ENCODE results near the gene CD300E. TPM values are rescaled to one million over a fixed set of nuclear protein-coding genes. Genes with fewer than 3 reads are reported as not detected.
A peak's percentile ranks its signal among the peaks of the same experiment; 100 is the strongest.
"Not testable (repeated sequence)": the region's sequence is repeated elsewhere in the genome, so short reads cannot be mapped to it uniquely, and the experiment has no call there.

The CD300E gene
- total RNA-seq, 1 donor from 2014 or later, result not detected

DNA sequence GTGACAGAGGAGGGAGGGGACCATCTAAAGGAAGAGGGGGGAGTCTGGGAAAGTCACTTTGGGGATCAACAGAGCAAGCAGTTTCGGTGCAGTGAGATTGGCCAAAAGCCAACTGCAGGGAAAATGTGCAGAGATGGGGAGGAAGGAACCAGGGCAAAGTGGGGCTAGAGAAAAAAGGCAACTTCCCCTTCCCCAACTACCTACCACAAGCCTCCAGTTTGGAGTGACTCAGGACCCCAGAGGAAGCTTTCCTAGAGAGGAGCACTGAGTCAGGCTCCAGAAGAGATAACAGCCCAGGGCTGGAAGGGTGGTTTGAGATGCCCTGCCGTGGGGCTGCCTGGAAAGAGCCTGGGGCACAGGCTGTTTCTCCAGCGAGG is 24.5 kb downstream of the CD300E start:
- DNase-seq (ENCODE audit: low read depth), result no peak

DNA sequence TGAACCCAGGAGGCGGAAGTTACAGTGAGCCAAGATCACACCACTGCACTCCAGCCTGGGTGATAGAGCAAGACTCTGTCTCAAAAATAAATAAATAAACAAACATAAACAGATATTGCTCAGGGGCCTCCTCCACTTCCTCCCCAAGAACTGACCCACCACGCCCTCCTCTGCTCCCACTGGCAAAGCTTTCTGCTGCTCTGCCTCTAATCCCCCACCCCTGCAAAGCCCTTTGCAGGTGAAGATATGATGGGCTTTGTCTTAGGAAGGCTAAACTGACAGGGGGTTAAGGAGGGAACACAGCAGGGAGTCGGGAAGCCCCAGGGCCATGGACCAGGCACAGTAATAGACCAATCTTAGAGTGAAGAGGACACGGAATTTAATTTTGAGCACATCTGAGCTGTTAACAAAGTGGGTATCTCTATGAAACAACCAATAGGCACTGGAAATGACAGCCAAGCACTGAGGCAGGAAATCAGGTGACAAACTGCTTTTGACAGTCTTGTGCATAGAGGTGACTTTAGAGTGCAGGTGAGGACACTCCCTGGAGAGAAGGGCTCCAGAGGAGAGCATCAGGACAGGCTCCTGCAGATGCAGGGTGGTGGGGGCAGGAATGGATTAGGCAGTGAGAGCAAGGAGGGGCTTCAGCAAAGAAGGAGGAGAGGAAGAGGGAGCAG is 25.1 kb downstream of the CD300E start:
- DNase-seq (ENCODE audit: low read depth), result no peak

DNA sequence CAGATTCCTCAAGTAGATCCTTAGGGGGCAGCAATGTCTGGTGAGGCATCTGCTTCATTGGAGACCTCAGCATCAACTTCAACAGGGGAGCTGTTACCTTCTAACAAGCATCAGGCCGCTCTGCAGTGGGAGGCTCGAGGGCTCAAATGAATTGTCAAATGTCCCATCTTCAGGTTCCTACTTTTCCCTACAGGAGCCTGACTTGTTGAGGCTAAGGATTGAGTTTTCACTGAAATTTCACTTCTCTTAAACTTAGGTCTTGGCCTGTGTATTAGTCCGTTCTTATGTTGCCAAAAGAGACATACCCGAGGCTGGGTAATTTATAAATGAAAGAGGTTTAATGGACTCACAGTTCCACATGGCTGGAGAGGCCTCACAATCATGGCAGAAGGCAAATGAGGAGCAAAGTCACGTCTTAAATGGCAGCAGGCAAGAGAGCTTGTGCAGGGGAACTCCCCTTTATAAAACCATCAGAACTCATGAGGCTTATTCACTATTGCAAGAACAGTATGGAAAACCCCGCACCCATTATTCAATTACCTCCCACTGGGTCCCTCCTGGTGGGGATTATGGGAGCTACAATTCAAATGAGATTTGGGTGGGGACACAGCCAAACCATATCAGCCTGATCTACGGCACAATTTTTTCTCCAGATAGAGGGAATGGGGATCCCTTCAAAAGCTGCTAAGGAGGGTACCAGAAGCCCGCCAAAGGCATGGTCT is 26.3 kb downstream of the CD300E start:
- no peak for DNase-seq (ENCODE audit: low read depth)

DNA sequence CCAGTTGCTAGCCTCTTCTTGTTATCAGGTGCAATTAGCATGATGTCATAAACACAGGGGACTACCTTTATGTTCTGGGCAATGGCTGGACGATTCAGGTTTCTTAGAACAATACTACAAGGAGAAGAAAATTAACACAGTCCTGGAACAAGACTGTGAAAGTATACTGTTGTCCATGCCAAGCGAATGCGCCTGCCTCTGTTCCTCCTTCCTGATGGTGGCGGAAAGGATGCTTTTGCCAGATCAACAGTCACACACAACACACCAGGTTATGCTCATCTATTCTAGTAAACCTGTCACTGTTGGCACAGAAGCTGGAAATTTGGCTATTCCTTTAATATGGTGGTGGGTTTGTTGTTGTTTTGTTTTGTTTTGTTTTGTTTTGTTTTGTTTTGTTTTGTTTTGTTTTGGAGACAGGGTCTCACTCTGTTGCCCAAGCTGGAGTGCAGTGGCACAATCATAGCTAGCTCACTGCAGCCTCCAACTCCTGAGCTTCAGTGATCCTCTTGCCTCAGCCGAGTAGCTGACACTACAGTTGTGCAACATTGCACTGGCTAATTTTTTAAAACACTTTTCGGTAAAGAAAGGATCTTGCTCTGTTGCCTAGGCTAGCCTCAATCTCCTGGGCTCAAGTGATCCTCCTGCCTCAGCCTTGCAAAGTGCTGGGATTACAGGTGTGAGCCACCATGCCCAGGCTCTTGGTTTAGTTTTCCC is 28.3 kb downstream of the CD300E start:
- DNase-seq (ENCODE audit: low read depth), result no peak

DNA sequence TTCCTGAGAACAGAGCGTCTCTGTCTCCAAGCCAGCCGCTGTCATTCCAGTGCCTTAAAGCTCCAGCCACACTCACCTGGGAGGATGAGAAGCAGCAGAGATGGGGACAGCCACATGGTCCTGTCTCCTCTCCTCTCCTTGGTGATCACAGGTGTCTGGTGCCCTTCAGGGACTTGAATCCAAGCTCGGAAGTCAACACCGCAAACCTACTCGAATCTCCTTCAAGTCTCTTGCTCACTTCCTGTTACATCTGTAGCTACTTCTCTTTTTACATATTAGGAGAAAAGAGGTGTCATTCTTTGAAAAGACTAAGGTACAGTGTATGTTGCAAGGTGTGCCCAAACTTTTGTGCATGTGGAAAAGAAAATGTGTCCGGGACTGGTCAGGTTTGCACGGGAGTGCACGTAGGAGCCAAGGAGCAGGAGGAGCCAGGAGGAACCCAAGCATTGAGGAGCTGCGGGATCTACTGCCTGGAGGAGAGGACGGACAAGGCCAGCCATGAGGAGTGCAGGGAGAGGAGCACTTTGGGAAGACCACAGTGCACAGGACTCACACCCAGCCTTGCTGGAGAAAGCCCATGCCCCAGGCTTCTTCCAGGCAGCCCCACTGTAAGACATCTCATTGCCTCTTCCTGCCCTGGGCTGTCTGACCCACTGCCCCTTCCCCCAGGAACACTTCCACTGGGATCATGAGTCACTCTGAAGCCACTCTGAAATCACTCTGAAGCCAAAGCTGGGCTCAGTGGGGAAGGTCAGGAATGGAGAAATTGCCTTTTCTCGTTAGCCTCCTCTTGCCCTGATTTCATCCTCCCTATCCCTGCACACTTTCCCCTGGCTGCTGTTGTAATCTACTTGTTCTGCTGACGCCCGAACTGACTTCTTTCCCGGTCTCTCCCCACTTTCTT is 31.2 kb downstream of the CD300E start, which contains the start of gene CD300LD:
TSS of gene CD300LD (minus strand) at position 197 of the 904 bp plus-strand sequence. CDS start at position 116, 81 bp downstream.
- no peak for DNase-seq (ENCODE audit: low read depth)

DNA sequence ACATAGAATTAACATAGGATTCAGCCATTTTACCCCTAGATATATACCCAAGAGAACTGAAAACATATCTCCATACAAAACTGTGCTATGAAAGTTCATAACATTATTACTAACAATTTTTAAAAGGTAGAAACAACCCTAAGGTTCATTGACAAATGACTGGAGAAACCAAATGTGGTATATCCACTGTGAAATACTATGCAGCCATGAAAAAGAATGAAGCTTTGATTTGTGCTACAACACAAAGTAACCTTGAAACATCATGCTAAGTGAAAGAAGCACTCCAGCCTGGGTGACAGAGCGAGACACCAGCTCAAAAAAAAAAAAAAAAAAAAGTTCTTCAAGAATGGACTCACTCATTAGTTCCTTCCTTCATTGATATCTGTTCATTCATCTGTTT is 32.0 kb downstream of the CD300E start:
- DNase-seq (ENCODE audit: low read depth), result no peak

DNA sequence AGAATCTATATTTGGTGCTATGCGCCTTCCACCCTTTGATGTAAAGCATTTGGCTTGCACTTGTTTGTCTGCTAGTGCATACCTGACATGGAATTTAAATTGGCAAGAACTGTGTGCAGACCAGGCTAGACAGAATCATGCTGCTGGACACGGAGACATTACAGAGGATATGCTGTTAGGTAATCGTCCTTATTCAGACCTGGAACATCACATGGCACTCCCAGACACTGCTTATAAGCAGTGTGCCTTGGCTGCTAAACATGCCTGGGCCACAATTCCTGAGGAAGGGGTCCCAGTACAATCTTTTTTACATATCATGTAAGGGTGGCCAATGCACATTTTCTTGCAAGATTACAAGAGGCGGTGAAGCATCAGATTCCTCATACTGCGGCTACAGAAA is 37.8 kb downstream of the CD300E start:
- no peak for DNase-seq (ENCODE audit: low read depth)

DNA sequence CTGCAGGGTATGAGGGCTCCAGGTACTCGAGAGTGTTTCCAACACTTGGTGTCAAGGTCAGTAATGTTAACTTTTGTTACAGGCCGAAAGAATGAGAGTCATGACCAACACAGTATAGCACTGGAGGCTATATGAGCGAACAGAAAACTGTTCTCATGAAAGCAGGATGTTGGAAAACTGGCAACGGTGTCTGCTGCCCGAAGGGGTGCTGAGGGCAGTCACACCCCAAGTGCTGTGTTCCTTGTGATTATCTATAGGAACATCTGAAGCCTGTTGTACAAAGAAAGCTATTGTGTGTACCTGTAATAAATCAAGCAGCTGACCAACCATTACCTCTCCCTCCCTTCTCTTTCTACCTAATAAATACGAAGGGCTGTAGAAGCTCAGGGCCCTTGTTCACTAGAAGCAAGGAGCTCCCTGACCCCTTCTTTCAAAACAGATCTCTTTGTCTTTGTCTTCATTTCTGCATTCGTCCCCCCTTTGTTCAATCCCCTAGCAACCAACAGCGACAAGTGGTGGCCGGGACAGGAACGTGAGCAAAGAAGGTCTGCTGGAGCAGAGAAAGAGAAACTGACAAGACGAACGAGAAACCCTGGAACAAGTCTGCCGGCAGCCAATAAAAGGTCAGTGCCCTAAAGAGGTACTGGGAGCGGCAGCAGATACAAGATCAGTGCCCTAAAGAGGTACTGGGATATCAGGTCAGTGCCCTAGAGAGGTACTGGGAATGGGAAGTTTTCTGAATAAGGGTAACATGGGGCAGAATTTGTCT is 39.1 kb downstream of the CD300E start:
- no peak for DNase-seq (ENCODE audit: low read depth)

DNA sequence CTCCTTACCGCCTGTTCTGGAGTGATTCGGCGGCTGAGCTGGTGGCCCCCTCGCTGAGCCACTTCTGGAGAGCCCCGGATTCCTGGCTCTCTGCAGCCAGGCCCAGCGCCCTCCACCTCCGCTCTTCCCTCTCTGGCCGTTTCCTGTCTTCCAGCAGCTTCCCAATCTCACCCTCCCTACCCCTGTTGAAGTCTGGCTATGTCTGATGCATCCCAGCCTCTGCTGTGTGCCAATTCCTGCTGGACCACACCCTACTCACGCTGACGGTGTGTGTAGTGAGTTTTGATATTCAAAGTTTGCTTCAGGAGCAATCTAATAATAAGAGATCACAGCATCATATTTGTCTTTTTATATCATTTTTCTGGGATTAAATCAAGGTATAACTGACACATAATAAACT is 40.9 kb downstream of the CD300E start:
- DNase-seq (ENCODE audit: low read depth), result no peak

DNA sequence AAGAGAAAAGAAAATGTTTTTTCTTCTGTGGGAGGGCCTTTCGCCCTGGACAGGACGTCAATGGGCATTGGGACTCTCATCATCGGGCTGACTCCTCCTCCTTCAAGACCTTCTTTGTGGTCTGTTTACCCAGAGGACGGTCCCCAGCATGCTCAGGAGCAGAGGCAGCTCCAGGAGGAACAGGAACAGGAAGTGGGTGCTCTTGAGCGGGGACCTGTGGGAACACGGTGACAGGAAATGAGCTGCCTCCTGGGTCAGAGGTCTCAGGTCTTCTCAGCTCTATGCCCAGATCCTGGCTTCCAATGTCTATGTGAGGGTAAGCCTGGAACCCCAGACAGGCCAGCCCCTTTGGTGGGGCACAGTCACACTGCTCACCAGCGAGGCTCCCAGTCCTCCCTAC is 43.6 kb downstream of the CD300E start:
- no peak for DNase-seq (ENCODE audit: low read depth)

DNA sequence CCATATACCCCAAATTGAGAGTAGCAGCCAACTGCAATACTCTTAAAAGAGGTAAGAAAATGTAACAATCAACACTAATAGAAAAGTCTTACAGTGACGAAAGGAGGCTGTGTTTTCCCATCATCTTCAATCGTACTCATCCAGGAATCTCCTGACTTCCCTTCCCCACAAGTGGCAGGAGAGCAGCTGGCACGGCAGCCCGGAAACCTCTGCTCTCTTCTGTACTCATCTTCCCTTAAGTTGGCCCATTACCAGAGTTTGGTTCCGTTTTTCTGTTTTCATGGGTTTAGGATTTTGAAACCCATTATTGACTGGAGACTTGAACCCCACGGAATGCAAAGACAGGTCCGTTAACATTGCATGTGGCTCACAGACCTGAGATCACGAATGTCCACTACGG is 44.6 kb downstream of the CD300E start:
- DNase-seq (ENCODE audit: low read depth), result no peak

DNA sequence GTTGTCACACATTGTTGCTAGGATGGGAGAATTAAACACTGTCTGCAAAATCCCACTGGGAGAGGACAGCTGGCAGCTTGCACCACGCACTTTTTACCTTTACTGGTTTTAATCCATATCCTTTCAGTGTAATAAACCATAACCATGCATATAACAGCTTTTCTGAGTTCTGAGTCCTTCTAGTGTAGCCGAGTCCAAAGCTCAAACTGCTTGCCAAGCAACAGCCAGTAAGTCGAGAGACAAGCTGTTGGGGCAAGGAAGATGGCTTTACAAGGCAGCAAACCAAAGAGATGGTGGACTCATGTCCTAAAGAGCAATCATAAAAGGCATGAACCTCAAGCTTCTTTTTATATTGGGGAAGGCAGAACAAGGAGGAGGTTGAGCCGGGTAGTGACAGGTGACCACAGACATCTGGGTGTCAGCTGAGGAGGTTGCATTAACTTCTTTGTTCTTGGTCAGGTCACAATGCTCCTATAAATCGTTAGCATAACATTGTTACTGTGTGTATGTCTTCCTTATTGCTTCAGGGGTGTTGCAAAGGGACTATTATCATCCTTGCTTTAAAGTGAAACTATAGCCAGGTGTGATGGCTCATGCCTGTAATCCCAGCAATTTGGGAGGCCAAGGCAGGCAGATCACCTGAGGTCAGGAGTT is 48.9 kb downstream of the CD300E start:
- no peak for DNase-seq (ENCODE audit: low read depth)

DNA sequence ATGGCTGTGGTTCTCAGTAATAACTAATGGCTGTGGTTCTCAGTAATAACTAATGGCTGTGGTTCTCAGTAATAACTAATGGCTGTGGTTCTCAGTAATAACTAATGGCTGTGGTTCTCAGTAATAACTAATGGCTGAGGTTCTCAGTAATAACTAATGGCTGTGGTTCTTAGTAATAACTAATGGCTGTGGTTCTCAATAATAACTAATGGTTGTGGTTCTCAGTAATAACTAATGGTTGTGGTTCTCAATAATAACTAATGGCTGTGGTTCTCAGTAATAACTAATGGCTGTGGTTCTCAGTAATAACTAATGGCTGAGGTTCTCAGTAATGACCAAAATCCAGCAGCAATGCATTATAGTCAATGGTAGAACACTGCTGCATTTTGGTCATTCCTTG is 49.9 kb downstream of the CD300E start:
- not testable (repeated sequence) for DNase-seq (ENCODE audit: low read depth)

DNA sequence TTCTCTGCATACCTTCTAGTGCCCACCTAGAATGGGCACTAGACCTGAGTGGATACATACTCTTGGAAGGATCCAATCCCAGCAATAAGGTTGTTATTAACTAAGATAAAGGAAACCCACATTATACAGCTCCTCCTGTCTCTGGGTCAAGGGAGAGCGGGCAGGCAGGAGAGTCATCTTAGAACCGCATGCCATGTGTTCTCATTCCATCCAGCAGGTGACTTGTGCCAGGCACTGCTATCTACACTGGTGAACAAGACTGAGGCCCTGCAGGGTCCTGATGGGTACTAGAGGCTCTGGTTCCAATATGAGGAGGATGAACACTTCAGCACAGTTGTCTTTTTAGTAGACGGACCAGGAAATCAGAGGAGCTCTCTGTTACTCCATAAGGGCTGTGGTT is 50.4 kb downstream of the CD300E start:
- DNase-seq (ENCODE audit: low read depth), result no peak

DNA sequence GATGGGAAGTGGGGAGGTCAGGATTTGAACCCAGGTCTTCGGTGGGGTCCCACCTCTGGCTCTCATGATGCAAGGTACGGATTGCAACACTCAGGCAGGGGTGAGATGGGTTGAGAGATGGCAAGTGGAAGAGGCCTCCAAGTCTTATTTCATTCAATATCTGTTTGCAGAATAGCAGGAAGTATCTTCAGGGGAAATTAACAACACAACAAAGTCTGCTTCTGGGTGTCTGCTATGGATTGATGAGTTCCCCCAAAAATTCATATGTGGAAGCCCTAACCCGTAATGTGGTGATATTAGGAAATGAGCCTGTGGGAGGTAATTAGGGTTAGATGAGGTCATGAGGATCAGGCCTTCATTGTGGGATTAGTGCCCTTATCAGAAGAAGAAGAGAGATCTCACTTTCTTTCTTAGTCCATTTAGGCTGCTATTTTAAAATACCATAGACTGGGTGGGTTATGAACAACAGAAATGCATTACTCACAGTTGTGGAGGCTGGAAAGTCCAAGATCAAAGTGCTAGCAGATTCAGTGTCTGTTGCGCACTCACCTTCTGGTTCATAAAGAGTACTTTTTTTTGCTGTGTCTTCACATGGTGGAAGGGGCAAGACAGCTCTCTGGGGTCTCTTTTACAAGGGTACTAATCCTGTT is 51.8 kb downstream of the CD300E start:
- DNase-seq (ENCODE audit: low read depth), result no peak

DNA sequence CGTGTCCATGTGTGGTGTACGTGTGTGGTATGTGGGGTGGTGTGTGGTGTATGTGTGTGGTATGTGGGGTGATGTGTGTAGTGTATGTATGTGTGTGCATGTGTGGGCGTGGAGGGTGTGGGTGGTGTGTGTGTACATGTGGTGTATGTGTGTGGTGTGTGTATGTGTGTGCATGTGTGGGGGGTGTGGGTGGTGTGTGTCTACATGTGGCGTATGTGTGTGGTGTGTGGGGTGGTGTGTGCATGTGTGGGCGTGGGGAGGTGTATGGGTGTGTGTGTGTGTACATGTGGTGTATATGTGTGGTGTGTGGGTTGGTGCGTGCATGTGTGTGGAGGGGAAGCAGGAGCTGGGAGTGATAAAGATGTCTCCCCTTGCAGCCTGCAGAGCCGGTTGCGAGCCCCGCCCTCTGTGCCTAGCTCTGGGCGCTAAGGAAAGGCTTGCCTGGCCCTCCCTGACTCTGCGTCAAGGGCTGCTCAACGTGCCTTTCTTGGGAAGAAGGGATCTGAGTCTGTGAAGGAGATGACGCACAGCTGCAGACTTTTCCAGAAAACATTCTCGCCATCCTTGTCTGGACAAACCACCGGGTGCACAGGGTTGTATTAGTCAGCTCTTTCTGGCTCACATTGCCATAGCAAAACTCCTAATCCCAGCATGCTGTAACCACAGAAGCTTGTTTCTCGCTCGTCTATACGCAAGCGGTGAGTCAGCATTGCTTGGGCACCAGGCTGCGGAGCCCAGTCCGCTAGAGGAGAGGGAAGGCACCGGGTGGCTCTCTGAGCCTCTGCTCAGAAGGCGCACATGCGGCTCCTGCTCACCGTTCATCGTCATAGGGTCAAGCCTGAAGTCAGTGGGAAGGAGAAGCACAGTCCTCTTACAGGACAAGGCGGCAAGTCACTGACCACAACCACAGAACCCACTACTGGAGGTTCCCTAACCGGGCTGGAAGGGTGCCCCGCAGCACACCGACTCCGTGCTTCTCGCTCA is 54.2 kb downstream of the CD300E start:
- DNase-seq (ENCODE audit: low read depth), result peak; percentile 95

DNA sequence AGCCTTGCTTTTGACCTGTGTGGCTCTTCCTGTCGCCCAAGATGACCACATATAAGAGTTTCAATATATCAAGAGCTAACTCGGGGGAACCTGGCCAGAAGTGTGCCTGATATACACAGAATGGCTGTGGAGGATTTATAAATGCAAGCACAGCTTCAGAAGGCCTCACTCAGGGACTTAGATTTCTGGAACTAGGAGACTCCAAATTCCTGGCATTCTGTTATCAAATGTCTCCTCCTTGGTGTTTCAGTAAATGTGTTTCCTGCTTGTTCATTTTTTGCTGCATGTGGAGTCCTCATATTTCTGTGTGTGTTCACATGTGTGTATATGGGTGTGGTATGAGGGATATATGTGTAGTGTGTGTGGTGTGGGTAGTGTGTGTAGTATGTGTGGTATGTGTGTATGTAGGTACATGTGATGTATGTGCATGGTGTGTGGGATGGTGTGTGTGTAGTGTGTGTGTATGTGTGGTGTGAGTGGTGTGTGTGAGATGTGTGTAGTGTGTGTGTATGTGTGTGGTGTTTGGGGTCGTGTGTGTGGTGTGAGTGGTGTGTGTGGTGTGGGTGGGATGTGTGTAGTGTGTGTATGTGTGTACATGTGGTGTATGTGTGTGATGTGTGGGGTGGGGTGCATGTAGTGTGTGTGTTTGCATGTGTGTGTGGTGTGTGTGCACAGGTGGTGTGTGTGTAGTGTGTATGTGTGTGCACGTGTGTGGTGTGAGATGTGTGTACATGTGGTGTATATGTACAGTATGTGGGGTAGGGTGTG is 55.2 kb downstream of the CD300E start:
- DNase-seq (ENCODE audit: low read depth), result peak; percentile 2

DNA sequence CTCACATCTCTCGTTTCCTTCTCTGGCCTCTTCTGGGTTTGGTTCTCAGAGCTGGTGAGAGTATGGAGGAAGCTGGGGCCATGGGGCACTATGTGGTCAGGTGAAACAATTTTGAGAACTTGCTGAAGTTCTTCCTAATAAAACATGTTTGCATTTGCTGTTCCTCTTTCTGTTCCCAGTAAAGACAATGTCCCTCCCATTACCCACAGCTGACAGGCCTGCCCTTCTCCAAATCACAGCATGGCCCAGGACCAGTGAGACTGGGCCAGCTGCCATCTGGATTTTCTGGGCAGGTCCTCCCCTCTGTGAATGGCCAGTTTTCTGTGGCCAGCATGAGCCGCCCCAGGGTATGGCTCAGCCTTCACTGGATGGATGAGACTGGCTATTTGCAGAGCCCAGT is 56.1 kb downstream of the CD300E start, which contains the start of gene CD300H:
TSS of gene CD300H (minus strand) at position 113 of the 400 bp plus-strand sequence.
- no peak for DNase-seq (ENCODE audit: low read depth)
